AG10803 (cell line): ENCODE results near the gene ZNF630.
"Not testable (repeated sequence)": the region's sequence is repeated elsewhere in the genome, so short reads cannot be mapped to it uniquely, and the experiment has no call there.

Experiments
- DNase-seq: peaks from one replicate; pipeline ENCODE4 v3.0.0; 2010; ENCODE audit warnings: low read depth
- H3K4me3 ChIP-seq: 2 replicates; pipeline ENCODE4 v1.5.1; 2011; ENCODE audit warnings: mild to moderate bottlenecking, low read length, control low read depth
- TF ChIP-seq, protein P1 (sequence below): conservative IDR thresholded peaks from 2 replicates; pipeline ENCODE4 v1.5.1; 2011; ENCODE audit warnings: mild to moderate bottlenecking, low read length, control low read depth, inconsistent platforms

ZNF630 gene

DNA sequence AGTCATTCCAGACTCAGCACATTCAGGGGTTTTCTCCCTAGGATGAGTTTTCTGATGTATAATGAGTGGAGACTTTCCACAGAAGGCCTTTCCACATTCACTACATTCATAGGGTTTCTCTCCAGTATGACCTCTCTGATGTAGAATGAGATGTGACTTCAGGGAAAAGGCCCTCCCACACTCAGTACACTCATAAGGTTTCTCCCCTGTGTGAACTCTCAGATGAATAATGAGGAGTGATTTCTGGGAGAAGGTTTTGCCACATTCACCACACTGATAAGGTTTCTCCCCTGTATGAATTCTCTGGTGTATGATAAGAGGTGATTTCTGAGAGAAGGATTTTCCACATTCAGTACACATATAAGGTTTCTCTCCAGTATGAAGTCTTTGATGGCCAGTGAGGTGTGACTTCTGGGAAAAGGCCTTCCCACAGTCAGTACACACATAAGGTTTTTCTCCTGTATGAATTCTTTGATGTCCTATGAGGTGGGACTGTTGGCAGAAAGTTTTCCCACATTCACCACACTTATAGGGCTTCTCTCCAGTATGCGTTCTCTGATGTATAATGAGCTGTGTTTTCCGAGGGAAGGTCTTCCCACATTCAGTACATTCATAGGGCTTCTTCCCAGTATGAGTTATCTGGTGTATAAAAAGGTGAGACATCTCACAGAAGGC is 12.7 kb downstream of the ZNF630 start:
- no peak overlapping the region for H3K4me3 ChIP-seq
- DNase-seq: no peak
- TF ChIP-seq, protein P1, sequence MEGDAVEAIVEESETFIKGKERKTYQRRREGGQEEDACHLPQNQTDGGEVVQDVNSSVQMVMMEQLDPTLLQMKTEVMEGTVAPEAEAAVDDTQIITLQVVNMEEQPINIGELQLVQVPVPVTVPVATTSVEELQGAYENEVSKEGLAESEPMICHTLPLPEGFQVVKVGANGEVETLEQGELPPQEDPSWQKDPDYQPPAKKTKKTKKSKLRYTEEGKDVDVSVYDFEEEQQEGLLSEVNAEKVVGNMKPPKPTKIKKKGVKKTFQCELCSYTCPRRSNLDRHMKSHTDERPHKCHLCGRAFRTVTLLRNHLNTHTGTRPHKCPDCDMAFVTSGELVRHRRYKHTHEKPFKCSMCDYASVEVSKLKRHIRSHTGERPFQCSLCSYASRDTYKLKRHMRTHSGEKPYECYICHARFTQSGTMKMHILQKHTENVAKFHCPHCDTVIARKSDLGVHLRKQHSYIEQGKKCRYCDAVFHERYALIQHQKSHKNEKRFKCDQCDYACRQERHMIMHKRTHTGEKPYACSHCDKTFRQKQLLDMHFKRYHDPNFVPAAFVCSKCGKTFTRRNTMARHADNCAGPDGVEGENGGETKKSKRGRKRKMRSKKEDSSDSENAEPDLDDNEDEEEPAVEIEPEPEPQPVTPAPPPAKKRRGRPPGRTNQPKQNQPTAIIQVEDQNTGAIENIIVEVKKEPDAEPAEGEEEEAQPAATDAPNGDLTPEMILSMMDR: no peak

DNA sequence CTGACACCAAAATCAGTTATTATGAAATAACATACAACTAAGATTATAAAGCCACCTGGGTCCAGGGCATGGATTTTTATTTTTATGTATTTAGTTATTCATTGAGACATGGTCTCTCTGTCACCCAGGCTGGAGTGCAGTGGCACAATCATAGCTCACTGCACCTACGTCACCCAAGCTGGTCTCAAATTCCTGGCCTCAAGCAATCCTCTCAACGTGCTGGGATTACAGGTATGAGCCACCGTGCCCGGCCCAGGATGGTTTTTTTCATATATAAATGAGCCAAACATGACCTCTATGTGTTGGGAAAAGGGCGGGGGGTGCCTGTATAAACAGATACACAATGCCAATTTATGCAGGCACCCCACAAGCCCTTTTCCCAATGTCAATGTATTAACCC is 24.6 kb downstream of the ZNF630 start:
- H3K4me3 ChIP-seq: no peak overlapping the region
- TF ChIP-seq, protein P1: no peak
- no peak for DNase-seq

DNA sequence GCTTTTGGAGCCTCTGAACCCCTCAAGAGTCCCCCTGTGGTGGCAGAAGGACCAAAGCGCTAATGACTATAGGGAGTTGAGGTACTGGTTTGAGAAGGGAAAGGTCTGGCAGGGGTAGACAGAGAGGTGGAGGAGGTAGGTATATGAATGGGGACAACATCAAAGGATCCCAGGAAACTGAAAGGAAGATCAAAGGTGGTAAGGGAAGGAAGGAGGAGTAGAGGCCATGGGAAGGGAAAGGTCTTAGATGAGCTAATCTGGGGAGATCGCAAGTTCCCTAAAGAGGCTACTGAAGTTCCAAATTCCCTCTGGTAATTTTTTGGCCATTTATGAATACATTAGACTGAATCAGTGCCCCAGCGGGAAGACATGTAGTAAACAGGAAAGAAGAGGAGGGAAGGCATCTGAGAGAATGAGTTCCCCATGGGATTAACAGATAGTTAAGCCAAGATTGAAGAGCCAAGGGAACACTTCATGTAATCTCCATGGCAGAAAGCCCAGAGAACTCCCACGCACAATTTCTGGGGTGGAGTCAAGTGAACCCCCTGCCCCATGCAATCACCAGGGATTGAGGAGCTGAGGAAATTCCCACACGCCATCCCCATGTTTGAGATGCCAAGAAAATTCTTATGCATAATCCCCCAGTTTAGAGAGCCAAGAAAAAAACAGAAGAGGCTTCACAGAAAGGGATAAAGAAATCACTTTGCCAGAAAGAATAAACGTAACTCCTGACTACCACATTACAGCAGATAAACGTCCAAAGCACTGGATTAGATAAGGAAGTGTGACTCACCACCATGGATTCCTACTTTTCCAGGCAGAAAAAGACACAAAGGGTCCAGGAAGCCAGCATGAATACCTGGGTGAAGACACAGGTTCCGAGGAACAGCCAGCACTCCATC is 25.8 kb downstream of the ZNF630 start:
- TF ChIP-seq, protein P1: no peak
- H3K4me3 ChIP-seq: no peak overlapping the region
- DNase-seq: peak; percentile 44

DNA sequence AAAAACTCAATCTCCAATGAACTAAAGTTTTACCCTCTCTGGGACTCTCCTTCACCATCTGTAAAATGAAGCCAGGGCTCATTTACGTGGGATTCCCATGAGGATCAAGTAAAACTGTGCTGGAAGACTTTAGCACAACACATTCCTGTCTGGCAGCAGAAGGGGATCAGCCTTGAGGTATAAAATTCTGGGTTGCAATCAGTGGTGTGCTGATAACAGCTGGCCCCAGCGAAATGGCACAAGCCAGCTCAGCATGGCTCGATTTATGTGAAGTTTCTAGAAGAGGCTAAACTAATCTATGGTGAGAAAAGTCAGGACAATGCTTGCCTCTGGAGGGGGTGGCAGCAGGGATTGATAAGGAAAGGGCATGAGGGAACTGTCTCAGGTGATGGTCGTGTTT is 28.4 kb downstream of the ZNF630 start:
- TF ChIP-seq, protein P1: no peak
- no peak for DNase-seq
- H3K4me3 ChIP-seq: no peak overlapping the region

DNA sequence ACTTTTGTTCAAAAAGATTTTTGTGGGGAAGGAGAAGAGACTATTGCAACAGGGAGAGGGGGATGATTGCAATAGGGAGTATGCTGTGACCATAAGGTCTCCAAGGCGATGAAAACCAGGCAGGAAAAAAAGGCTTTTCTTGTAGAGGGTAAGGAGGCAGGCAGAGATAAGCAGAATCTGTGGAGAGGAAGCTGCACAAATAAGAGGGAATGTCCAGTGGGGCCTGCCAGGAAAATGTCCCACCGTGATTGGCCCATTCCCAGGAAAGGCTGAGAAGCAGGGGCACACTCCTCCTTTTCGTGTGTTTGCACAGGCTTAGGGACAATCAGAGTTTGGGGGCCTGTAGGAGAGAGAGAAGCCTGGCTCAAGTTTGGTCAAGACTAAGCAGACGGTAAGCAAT is 35.5 kb downstream of the ZNF630 start:
- DNase-seq: no peak
- TF ChIP-seq, protein P1: no peak

DNA sequence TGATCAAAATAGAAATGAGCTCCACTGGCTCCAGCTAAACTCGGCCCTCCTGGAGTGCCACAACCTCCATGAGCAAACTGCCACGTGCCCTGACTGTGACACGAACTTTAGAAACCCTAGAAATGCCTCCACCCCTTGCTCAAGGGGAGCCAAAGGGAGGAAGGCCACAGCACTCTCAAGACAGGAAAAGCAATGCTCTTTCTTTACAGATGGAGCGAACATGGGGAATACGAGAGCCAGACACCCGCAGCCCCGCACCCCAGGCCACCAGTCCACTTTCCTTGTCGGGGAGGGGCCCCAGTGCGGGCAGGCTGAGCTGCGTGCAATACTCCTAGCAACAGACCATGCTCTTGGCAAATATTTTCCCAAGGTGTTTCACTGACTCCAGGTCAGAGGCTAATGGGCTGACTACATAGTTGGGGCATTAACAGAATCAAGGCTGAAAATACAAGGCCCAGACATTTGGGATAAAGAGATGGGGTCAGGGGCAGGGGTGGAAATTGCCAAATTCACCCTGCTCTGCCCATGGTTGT is 40.7 kb downstream of the ZNF630 start:
- not testable (repeated sequence) for H3K4me3 ChIP-seq, DNase-seq

More for the DNA sequence above, 35.5 kb downstream of the ZNF630 start:
- H3K4me3 ChIP-seq: no peak overlapping the region

DNA sequence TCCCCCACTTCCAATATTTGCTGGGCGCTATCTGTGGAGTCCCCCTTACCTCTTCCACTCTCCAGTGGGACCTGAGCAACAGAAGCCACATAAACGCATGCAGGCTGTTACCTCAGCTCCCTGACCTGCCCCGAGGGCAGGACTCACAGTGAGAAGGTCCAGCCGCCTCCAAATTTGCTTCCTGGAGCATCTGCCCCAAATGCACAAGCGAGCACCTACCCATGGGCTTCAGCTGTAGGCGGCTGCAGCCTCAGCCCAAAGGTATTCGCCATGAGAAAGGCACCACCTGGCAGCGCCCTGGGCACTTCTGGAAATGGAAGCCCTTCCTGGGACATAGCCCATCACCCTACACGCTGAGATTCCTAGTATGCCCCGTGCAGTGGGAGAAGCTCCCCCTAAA is 41.2 kb downstream of the ZNF630 start:
- TF ChIP-seq, protein P1: no peak
- H3K4me3 ChIP-seq: no peak overlapping the region
- no peak for DNase-seq
